K562 (cell line): ENCODE measurements around the gene NCOA1. TPM values are rescaled to one million over a fixed set of nuclear protein-coding genes. Genes with fewer than 3 reads are reported as not detected.

Source experiments
- HDAC1 ChIP-seq, 2 experiments: fragments of 450-650 bp; IDR thresholded peaks; 2 replicates each; pipeline ENCODE4 v1.6.1; 2016 to 2017; ENCODE audit warnings: inconsistent platforms in 1 of 2, mild to moderate bottlenecking in 1 of 2, moderate library complexity in 1 of 2
- MEF2A ChIP-seq: IDR thresholded peaks from 2 replicates; pipeline ENCODE4 v1.6.1; 2011; ENCODE audit warnings: low read depth, mild to moderate bottlenecking, low read length, moderate library complexity; ENCODE audit not compliant: control insufficient read depth
- MGA ChIP-seq: fragments of 450-650 bp; IDR thresholded peaks from 2 replicates; pipeline ENCODE4 v1.6.1; 2016; ENCODE audit warnings: mild to moderate bottlenecking, moderate library complexity
- POLR2G ChIP-seq: fragments of 200-400 bp; formaldehyde crosslinking; IDR thresholded peaks from 2 replicates; pipeline ENCODE4 v1.6.1; 2017; ENCODE audit warnings: low read depth, mild to moderate bottlenecking, antibody characterized with exemption, low read length, moderate library complexity
- SMC3 ChIP-seq: conservative IDR thresholded peaks from 2 replicates; pipeline ENCODE4 v1.6.1; 2011; ENCODE audit warnings: low read depth, low read length, improper control_type of control experiment; ENCODE audit not compliant: insufficient read depth
- ZNF445 ChIP-seq: fragments of 250-450 bp; sonication (Bioruptor Pico); IDR thresholded peaks from 2 replicates; pipeline ENCODE4 v1.4.0; 2020; ENCODE audit warnings: low read depth, mild to moderate bottlenecking, moderate library complexity
- polyA plus RNA-seq, 8 experiments: library from polyadenylated mRNA; depleted of rRNA in 4 of 8; stranded (reverse) in 5 of 8; unstranded in 3 of 8; fragments of >200 nt; fragmentation: Nextera tagmentation in 2 of 8; fragmentation: Illumina TruSeq in 1 of 8; extraction: Ambion mirVana in 2 of 8; extraction: Trizol in 1 of 8; gene quantifications; 2 replicates each; pipeline versions ENCODE4 v1.2.1 to v1.2.3, GENCODE V29; 2011 to 2014; ENCODE audit warnings: inconsistent platforms in 1 of 8, missing spikeins in 1 of 8
- total RNA-seq, 7 experiments: library from RNA; depleted of rRNA in 6 of 7; stranded (reverse); fragments of >200 nt in 6 of 7; fragmentation: Illumina TruSeq in 2 of 7; extraction: Trizol in 2 of 7; gene quantifications; 2 replicates each; pipeline versions ENCODE4 v1.2.1 to v1.2.3, GENCODE V29; 2011 to 2021; ENCODE audit warnings: low replicate concordance in 1 of 7
- TF ChIP-seq, protein P1 (sequence below), 2 experiments: fragments of 450-650 bp; formaldehyde crosslinking in 1 of 2; IDR thresholded peaks; 2 replicates each; pipeline versions ENCODE4 v1.4.0 to v1.6.1; 2014 to 2020; ENCODE audit warnings: mild to moderate bottlenecking in 2 of 2, borderline replicate concordance in 1 of 2, low read depth in 1 of 2

NCOA1 gene
- total and polyA plus RNA-seq, 9 of the 15 experiments (the other 6 are each of a cell fraction or from before 2014, with no cell fraction given), result 4.9 to 25.7 (median 17.0) TPM

- no peak for TF ChIP-seq MGA
- TF ChIP-seq, protein P1, sequence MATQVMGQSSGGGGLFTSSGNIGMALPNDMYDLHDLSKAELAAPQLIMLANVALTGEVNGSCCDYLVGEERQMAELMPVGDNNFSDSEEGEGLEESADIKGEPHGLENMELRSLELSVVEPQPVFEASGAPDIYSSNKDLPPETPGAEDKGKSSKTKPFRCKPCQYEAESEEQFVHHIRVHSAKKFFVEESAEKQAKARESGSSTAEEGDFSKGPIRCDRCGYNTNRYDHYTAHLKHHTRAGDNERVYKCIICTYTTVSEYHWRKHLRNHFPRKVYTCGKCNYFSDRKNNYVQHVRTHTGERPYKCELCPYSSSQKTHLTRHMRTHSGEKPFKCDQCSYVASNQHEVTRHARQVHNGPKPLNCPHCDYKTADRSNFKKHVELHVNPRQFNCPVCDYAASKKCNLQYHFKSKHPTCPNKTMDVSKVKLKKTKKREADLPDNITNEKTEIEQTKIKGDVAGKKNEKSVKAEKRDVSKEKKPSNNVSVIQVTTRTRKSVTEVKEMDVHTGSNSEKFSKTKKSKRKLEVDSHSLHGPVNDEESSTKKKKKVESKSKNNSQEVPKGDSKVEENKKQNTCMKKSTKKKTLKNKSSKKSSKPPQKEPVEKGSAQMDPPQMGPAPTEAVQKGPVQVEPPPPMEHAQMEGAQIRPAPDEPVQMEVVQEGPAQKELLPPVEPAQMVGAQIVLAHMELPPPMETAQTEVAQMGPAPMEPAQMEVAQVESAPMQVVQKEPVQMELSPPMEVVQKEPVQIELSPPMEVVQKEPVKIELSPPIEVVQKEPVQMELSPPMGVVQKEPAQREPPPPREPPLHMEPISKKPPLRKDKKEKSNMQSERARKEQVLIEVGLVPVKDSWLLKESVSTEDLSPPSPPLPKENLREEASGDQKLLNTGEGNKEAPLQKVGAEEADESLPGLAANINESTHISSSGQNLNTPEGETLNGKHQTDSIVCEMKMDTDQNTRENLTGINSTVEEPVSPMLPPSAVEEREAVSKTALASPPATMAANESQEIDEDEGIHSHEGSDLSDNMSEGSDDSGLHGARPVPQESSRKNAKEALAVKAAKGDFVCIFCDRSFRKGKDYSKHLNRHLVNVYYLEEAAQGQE (IDR thresholded peaks at IDR 0.05; ENCODE audit: borderline replicate concordance), result peak; percentile 80
- TF ChIP-seq, protein P1 (CRISPR knock-in tag; IDR thresholded peaks at IDR 0.05; ENCODE audit: low read depth), result no peak
- no peak for TF ChIP-seq ZNF445 (CRISPR knock-in tag)
- TF ChIP-seq HDAC1 (IDR thresholded peaks at IDR 0.05), result no peak
- no peak for TF ChIP-seq MEF2A
- 0 out of 2 replicates have a peak, but pooled peaks have one; percentile 9 for TF ChIP-seq SMC3
- no peak for TF ChIP-seq POLR2G
These were observed 122.2 kb downstream of the NCOA1 start (continued) for GRCh38 chr2:24613154-24613814.
